Measurements from ENCODE around the gene HS1BP3. TPM values are rescaled to one million over a fixed set of nuclear protein-coding genes. Genes with fewer than 3 reads are reported as not detected.
A peak's percentile ranks its signal among the peaks of the same experiment; 100 is the strongest.

Gene HS1BP3
- total and polyA plus RNA-seq, 2 of the 13 experiments (the other 11 are each of a cell fraction or from before 2014, with no cell fraction given), result 15.2 to 22.0 TPM

GRCh38 chr2:20584399-20585358, 66.2 kb downstream of the HS1BP3 start (continued):
- TF ChIP-seq THAP9 (CRISPR knock-in tag; IDR thresholded peaks at IDR 0.05; ENCODE audit: borderline replicate concordance) (no peak; the same call in 1 of the 2 replicates), JUND (CRISPR knock-in tag; IDR thresholded peaks at IDR 0.05) (peak; percentile 100), ZNF770 (CRISPR knock-in tag; IDR thresholded peaks at IDR 0.05) (peak; percentile 50; the same call in 1 of the 2 replicates), KMT2A (CRISPR knock-in tag; IDR thresholded peaks at IDR 0.05) (no peak; the same call in 1 of the 2 replicates), MED1 (CRISPR knock-in tag; IDR thresholded peaks at IDR 0.05) (peak; percentile 96), HINFP (CRISPR knock-in tag; IDR thresholded peaks at IDR 0.05; ENCODE audit: low read depth) (peak; percentile 83), ZNF383 (CRISPR knock-in tag; IDR thresholded peaks at IDR 0.05; ENCODE audit: borderline replicate concordance) (no peak), ZNF280D (CRISPR knock-in tag; IDR thresholded peaks at IDR 0.05) (peak; percentile 20; the same call in 1 of the 2 replicates), PITX1 (CRISPR knock-in tag; IDR thresholded peaks at IDR 0.05) (0 out of 2 replicates have a peak, but pooled peaks have one; percentile 49), ZNF354B (CRISPR knock-in tag; IDR thresholded peaks at IDR 0.05) (no peak), MIXL1 (CRISPR knock-in tag; IDR thresholded peaks at IDR 0.05) (peak; percentile 33; the same call in 1 of the 2 replicates), XBP1 (CRISPR knock-in tag; IDR thresholded peaks at IDR 0.05) (no peak), PREB (CRISPR knock-in tag; IDR thresholded peaks at IDR 0.05) (no peak), MAFF (IDR thresholded peaks at IDR 0.05; ENCODE audit: low read depth, low read length) (peak; percentile 82), ZNF503 (CRISPR knock-in tag; IDR thresholded peaks at IDR 0.05) (peak; percentile 36; the same call in 1 of the 2 replicates)

All from HepG2 (cell line).